HepG2 (cell line): Measurements from ENCODE around the gene PSMC3IP. TPM values are rescaled to one million over a fixed set of nuclear protein-coding genes. Genes with fewer than 3 reads are reported as not detected.
A peak's percentile ranks its signal among the peaks of the same experiment; 100 is the strongest.

Experiments
- GLMP ChIP-seq: sonication (generic); formaldehyde crosslinking; IDR thresholded peaks from 2 replicates; pipeline ENCODE4 v1.9.0; 2021; ENCODE audit warnings: missing genetic modification reagents, mild to moderate bottlenecking, borderline replicate concordance
- HMGXB4 ChIP-seq, 2 experiments: sonication (generic) in 1 of 2; formaldehyde crosslinking in 1 of 2; IDR thresholded peaks; 2 replicates each; pipeline versions ENCODE4 v1.4.0 to v1.6.1; 2018 to 2020; ENCODE audit warnings: missing genetic modification reagents in 2 of 2, borderline replicate concordance in 1 of 2, low read depth in 1 of 2, mild to moderate bottlenecking in 1 of 2, missing biosample characterization in 1 of 2
- MED8 ChIP-seq: sonication (generic); formaldehyde crosslinking; IDR thresholded peaks from 2 replicates; pipeline ENCODE4 v1.8.1; 2023; ENCODE audit warnings: mild to moderate bottlenecking, missing genetic modification reagents; ENCODE audit not compliant: insufficient replicate concordance
- NR3C1 ChIP-seq: sonication (generic); formaldehyde crosslinking; IDR thresholded peaks from 2 replicates; pipeline ENCODE4 v1.4.0; 2020; ENCODE audit warnings: missing genetic modification reagents
- NRL ChIP-seq: sonication (generic); formaldehyde crosslinking; IDR thresholded peaks from 2 replicates; pipeline ENCODE4 v1.5.0; 2020; ENCODE audit warnings: missing genetic modification reagents, mild to moderate bottlenecking, moderate library complexity, borderline replicate concordance
- SAP130 ChIP-seq: IDR thresholded peaks from 2 replicates; pipeline ENCODE4 v1.6.1; 2016; ENCODE audit warnings: low read depth
- SNRNP70 ChIP-seq: fragments of 200-400 bp; formaldehyde crosslinking; IDR thresholded peaks from 2 replicates; pipeline ENCODE4 v1.6.1; 2017; ENCODE audit warnings: mild to moderate bottlenecking, low read depth, low read length, moderate library complexity
- SRF ChIP-seq: IDR thresholded peaks from 2 replicates; pipeline ENCODE4 v1.6.1; 2011; ENCODE audit warnings: mild to moderate bottlenecking, low read depth, low read length, moderate library complexity
- TP53 ChIP-seq: sonication (generic); formaldehyde crosslinking; conservative IDR thresholded peaks from 2 replicates; pipeline ENCODE4 v1.4.0; 2020; ENCODE audit warnings: missing genetic modification reagents
- U2AF2 ChIP-seq: fragments of 200-400 bp; formaldehyde crosslinking; IDR thresholded peaks from 2 replicates; pipeline ENCODE4 v1.6.1; 2017; ENCODE audit warnings: low read depth, mild to moderate bottlenecking, low read length
- ZFP82 ChIP-seq: sonication (generic); formaldehyde crosslinking; IDR thresholded peaks from 2 replicates; pipeline ENCODE4 v1.5.1; 2020; ENCODE audit warnings: mild to moderate bottlenecking, missing genetic modification reagents, borderline replicate concordance
- ZFX ChIP-seq: sonication (generic); formaldehyde crosslinking; IDR thresholded peaks from 2 replicates; pipeline ENCODE4 v1.4.0; 2020; ENCODE audit warnings: mild to moderate bottlenecking, low read depth, missing genetic modification reagents, moderate library complexity
- ZNF235 ChIP-seq: sonication (generic); formaldehyde crosslinking; IDR thresholded peaks from 2 replicates; pipeline ENCODE4 v1.8.1; 2023; ENCODE audit warnings: mild to moderate bottlenecking, missing genetic modification reagents, borderline replicate concordance
- ZNF563 ChIP-seq: sonication (generic); formaldehyde crosslinking; IDR thresholded peaks from 2 replicates; pipeline ENCODE4 v1.8.0; 2022; ENCODE audit warnings: mild to moderate bottlenecking, moderate library complexity, missing genetic modification reagents
- ZNF572 ChIP-seq: sonication (generic); formaldehyde crosslinking; IDR thresholded peaks from 2 replicates; pipeline ENCODE4 v1.5.1; 2020; ENCODE audit warnings: mild to moderate bottlenecking, missing genetic modification reagents
- ZNF589 ChIP-seq: sonication (generic); formaldehyde crosslinking; conservative IDR thresholded peaks from 2 replicates; pipeline ENCODE4 v1.8.0; 2022; ENCODE audit warnings: mild to moderate bottlenecking, moderate library complexity, missing genetic modification reagents
- ZSCAN21 ChIP-seq: sonication (generic); formaldehyde crosslinking; IDR thresholded peaks from 2 replicates; pipeline ENCODE4 v1.8.0; 2022; ENCODE audit warnings: mild to moderate bottlenecking, missing genetic modification reagents, moderate library complexity, borderline replicate concordance
- ZSCAN31 ChIP-seq: sonication (generic); formaldehyde crosslinking; IDR thresholded peaks from 2 replicates; pipeline ENCODE4 v1.5.0; 2020; ENCODE audit warnings: low read depth, mild to moderate bottlenecking, missing genetic modification reagents
- ZSCAN9 ChIP-seq: IDR thresholded peaks from 2 replicates; pipeline ENCODE4 v1.6.1; 2016; ENCODE audit warnings: borderline replicate concordance
- polyA plus RNA-seq, 8 experiments: library from polyadenylated mRNA; depleted of rRNA in 3 of 8; stranded (reverse) in 7 of 8; unstranded in 1 of 8; fragments of >200 nt; fragmentation: Illumina TruSeq in 4 of 8; extraction: Trizol in 4 of 8; gene quantifications; 2 replicates each; pipeline versions ENCODE4 v1.2.1 to v1.2.3, GENCODE V29; 2011 to 2016; ENCODE audit warnings: low read depth in 4 of 8, missing spikeins in 1 of 8, mixed read lengths in 1 of 8; ENCODE audit not compliant: insufficient read depth in 1 of 8
- total RNA-seq, 5 experiments: library from RNA; depleted of rRNA; stranded (reverse); fragments of >200 nt; fragmentation: Illumina TruSeq; extraction: Trizol; gene quantifications; 2 replicates each; pipeline ENCODE4 v1.2.3, GENCODE V29; 2016; ENCODE audit warnings: low read depth in 1 of 5
- TF ChIP-seq, protein P1 (sequence below): sonication (generic); formaldehyde crosslinking; IDR thresholded peaks from 2 replicates; pipeline ENCODE4 v1.4.0; 2020; ENCODE audit warnings: low read depth, missing genetic modification reagents

Gene PSMC3IP
- total and polyA plus RNA-seq, 2 of the 13 experiments (the other 11 are each of a cell fraction or from before 2014, with no cell fraction given), result 6.5 to 22.4 TPM

DNA sequence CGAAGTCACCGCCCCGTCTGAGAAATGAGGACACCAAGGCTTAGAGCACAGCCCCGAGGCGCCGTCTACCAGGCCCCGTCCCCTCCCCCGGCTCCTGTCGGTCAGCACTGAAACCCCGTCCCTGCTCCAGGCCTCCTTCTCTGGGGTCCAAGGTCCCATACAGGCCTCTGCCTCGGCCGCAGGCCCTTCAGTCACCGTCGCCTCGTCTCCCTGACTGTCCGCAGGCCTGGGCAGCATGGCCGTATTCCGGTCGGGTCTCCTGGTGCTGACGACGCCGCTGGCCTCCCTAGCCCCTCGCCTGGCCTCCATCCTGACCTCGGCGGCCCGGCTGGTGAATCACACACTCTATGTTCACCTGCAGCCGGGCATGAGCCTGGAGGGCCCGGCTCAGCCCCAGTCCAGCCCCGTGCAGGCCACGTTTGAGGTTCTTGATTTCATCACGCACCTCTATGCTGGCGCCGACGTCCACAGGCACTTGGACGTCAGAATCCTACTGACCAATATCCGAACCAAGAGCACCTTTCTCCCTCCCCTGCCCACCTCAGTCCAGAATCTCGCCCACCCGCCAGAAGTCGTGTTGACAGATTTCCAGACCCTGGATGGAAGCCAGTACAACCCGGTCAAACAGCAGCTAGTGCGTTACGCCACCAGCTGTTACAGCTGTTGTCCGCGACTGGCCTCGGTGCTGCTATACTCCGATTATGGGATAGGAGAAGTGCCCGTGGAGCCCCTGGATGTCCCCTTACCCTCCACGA lies 15.0 kb downstream of the PSMC3IP start (continued):
- TF ChIP-seq, protein P1, sequence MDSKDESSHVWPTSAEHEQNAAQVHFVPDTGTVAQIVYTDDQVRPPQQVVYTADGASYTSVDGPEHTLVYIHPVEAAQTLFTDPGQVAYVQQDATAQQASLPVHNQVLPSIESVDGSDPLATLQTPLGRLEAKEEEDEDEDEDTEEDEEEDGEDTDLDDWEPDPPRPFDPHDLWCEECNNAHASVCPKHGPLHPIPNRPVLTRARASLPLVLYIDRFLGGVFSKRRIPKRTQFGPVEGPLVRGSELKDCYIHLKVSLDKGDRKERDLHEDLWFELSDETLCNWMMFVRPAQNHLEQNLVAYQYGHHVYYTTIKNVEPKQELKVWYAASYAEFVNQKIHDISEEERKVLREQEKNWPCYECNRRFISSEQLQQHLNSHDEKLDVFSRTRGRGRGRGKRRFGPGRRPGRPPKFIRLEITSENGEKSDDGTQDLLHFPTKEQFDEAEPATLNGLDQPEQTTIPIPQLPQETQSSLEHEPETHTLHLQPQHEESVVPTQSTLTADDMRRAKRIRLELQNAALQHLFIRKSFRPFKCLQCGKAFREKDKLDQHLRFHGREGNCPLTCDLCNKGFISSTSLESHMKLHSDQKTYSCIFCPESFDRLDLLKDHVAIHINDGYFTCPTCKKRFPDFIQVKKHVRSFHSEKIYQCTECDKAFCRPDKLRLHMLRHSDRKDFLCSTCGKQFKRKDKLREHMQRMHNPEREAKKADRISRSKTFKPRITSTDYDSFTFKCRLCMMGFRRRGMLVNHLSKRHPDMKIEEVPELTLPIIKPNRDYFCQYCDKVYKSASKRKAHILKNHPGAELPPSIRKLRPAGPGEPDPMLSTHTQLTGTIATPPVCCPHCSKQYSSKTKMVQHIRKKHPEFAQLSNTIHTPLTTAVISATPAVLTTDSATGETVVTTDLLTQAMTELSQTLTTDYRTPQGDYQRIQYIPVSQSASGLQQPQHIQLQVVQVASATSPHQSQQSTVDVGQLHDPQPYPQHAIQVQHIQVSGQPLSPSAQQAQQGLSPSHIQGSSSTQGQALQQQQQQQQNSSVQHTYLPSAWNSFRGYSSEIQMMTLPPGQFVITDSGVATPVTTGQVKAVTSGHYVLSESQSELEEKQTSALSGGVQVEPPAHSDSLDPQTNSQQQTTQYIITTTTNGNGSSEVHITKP, result no peak
- TF ChIP-seq MED8 (no peak), ZNF563 (CRISPR knock-in tag) (no peak; the same call in 1 of the 2 replicates), ZSCAN9 (CRISPR knock-in tag) (no peak; the same call in 1 of the 2 replicates), NR3C1 (CRISPR knock-in tag) (no peak), U2AF2 (0 out of 2 replicates have a peak, but pooled peaks have one; percentile 19), NRL (CRISPR knock-in tag) (0 out of 2 replicates have a peak, but pooled peaks have one; percentile 17), ZNF589 (CRISPR knock-in tag) (no peak), ZSCAN21 (no peak; the same call in 1 of the 2 replicates), ZSCAN31 (peak; percentile 66), SAP130 (CRISPR knock-in tag) (peak; percentile 47), ZFX (CRISPR knock-in tag) (peak; percentile 98), ZNF235 (CRISPR knock-in tag) (no peak), SNRNP70 (no peak), ZNF572 (CRISPR knock-in tag) (no peak), SRF (no peak), GLMP (0 out of 2 replicates have a peak, but pooled peaks have one; percentile 74), HMGXB4 (CRISPR knock-in tag; IDR thresholded peaks at IDR 0.05; ENCODE audit: borderline replicate concordance in 1 of 2, low read depth in 1 of 2) (peak; percentile 69 to 87; a peak in 3 of 4 replicates), ZFP82 (no peak), TP53 (CRISPR knock-in tag) (no peak)
